MG63 (cell line): ENCODE measurements around the gene OR51D1. TPM values are rescaled to one million over a fixed set of nuclear protein-coding genes. Genes with fewer than 3 reads are reported as not detected.

Experiments used
- DNase-seq: peaks from one replicate; pipeline ENCODE4 v3.0.0-alpha.2; 2020
- H3K27me3 ChIP-seq: fragments of 250-450 bp; sonication (Bioruptor Pico); 2 replicates; pipeline ENCODE4 v1.5.1; 2020; ENCODE audit warnings: mild to moderate bottlenecking, moderate library complexity
- H3K36me3 ChIP-seq: fragments of 250-450 bp; sonication (Bioruptor Pico); 2 replicates; pipeline ENCODE4 v1.5.1; 2020; ENCODE audit warnings: mild to moderate bottlenecking, moderate library complexity
- H3K4me3 ChIP-seq: fragments of 250-450 bp; sonication (Bioruptor Pico); 2 replicates; pipeline ENCODE4 v1.5.1; 2020; ENCODE audit warnings: mild to moderate bottlenecking, moderate library complexity
- H3K9me3 ChIP-seq: fragments of 250-450 bp; sonication (Bioruptor Pico); 2 replicates; pipeline ENCODE4 v1.5.1; 2020; ENCODE audit warnings: mild to moderate bottlenecking, moderate library complexity
- total RNA-seq: library from RNA; depleted of rRNA; stranded (reverse); fragments of >200 nt; shearing (Covaris generic); gene quantifications from 2 replicates; pipeline ENCODE4 v1.2.3, GENCODE V29; 2014; ENCODE audit warnings: low replicate concordance

Gene OR51D1
- total RNA-seq, 1 experiment from 2014 or later = not detected

DNA sequence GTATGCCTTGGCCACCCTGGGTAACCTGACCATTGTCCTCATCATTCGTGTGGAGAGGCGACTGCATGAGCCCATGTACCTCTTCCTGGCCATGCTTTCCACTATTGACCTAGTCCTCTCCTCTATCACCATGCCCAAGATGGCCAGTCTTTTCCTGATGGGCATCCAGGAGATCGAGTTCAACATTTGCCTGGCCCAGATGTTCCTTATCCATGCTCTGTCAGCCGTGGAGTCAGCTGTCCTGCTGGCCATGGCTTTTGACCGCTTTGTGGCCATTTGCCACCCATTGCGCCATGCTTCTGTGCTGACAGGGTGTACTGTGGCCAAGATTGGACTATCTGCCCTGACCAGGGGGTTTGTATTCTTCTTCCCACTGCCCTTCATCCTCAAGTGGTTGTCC, 2.7 kb downstream of the OR51D1 start:
- Histone ChIP-seq H3K36me3 (no peaks in the 10 kb centered on the region), H3K4me3 (no peak overlapping the region), H3K27me3 (no peaks in the 10 kb centered on the region), H3K9me3 (no peaks in the 10 kb centered on the region)
- DNase-seq = no peak

GRCh38 chr11:4641501-4641900, 4.2 kb downstream of the OR51D1 start:
- no peak for DNase-seq
- no peak overlapping the region for H3K4me3 ChIP-seq
- no peaks in the 10 kb centered on the region for H3K9me3 ChIP-seq
- H3K36me3 ChIP-seq = no peaks in the 10 kb centered on the region
- no peaks in the 10 kb centered on the region for H3K27me3 ChIP-seq

DNA sequence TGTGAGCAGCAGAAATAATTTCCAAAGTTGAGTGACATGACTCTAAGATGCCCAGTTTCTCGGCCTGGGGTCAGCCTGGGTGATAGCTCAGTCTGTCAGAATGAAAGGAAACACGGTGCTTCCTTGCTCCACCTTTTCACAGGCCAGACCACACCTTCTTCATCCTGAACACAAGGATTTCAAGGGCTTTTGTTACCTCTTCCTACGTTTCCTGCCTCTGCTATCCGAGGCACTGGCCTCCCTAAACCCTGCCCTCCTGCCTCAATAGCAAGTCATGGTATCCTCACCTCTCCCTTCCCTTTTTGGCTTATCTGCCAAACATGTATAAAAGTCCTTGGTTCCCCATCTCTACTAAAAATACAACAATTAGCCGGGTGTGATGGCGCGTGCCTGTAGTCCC, 4.8 kb downstream of the OR51D1 start:
- Histone ChIP-seq H3K36me3 (no peaks in the 10 kb centered on the region), H3K4me3 (no peak overlapping the region), H3K27me3 (no peaks in the 10 kb centered on the region), H3K9me3 (no peaks in the 10 kb centered on the region)
- no peak for DNase-seq

- H3K9me3 ChIP-seq = no peaks in the 10 kb centered on the region
- DNase-seq = no peak
- no peak overlapping the region for H3K4me3 ChIP-seq
- no peaks in the 10 kb centered on the region for H3K27me3 ChIP-seq
- H3K36me3 ChIP-seq = no peaks in the 10 kb centered on the region
Observed at GRCh38 chr11:4643076-4643475, 5.8 kb downstream of the OR51D1 start.

GRCh38 chr11:4643682-4644081, 6.4 kb downstream of the OR51D1 start, which contains the start of gene OR51E1:
OR51E1 (plus strand) TSS chr11:4643982; CDS start chr11:4652527, 8,545 bp downstream.
- no peak for DNase-seq
- Histone ChIP-seq H3K4me3 (no peak within 1 kb of the TSS), H3K27me3 (no peaks in the 10 kb centered on the region), H3K36me3 (no peaks in the 10 kb centered on the region), H3K9me3 (no peaks in the 10 kb centered on the region)

DNA sequence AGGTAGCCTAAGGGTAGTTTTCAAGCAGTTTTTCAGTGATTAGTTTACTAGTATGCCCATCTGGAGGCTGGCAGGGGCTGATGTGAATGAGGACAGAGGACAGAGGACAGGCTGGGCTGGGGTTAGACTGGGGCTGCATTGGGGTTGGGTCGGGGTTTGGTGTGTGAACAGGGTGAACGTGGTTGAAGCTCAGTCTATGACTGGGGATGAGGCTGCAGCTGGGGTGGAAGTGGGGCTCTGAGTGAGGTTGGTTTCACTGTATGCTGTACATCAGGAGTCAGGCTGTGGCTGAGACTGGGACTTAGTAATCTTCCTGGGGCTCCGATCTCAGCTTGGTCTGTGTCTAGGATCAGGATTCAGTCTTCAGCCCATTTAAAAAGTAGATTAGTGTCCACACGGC, 7.0 kb downstream of the OR51D1 start:
- Histone ChIP-seq H3K36me3 (no peaks in the 10 kb centered on the region), H3K9me3 (no peaks in the 10 kb centered on the region), H3K4me3 (no peak overlapping the region), H3K27me3 (no peaks in the 10 kb centered on the region)
- DNase-seq = no peak

DNA sequence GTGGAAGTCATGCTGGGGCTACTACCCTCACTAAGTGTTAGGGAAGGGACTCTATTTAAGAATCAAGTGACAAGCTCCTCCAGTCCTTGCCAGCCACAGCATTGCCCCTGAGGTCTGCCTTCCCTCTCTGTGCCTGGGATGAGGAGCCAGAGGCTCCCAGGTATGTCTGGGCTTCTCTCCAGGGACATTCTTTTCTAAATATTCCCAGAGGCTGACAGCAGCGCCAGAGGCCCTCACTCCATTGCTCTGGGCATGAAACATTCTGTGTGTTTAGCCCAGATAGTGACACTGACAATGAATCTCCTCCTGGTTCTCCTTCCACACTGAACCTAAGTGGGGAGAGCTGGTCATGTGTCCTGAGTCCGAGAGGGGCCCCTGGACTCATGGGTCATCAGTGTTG, 8.7 kb downstream of the OR51D1 start:
- Histone ChIP-seq H3K9me3 (no peaks in the 10 kb centered on the region), H3K36me3 (no peaks in the 10 kb centered on the region), H3K27me3 (no peaks in the 10 kb centered on the region), H3K4me3 (no peak overlapping the region)
- no peak for DNase-seq

- Histone ChIP-seq H3K4me3 (no peak overlapping the region), H3K36me3 (no peaks in the 10 kb centered on the region), H3K9me3 (no peaks in the 10 kb centered on the region), H3K27me3 (no peaks in the 10 kb centered on the region)
- no peak for DNase-seq
Observed at GRCh38 chr11:4647766-4648165, 10.5 kb downstream of the OR51D1 start.

GRCh38 chr11:4654635-4655369, 17.5 kb downstream of the OR51D1 start:
- H3K27me3 ChIP-seq = no peaks in the 10 kb centered on the region
- no peak overlapping the region for H3K4me3 ChIP-seq
- no peak for DNase-seq
- H3K9me3 ChIP-seq = no peaks in the 10 kb centered on the region
- no peaks in the 10 kb centered on the region for H3K36me3 ChIP-seq

GRCh38 chr11:4658629-4659445, 21.6 kb downstream of the OR51D1 start:
- Histone ChIP-seq H3K4me3 (no peak overlapping the region), H3K27me3 (no peaks in the 10 kb centered on the region), H3K9me3 (no peaks in the 10 kb centered on the region), H3K36me3 (no peaks in the 10 kb centered on the region)
- no peak for DNase-seq

DNA sequence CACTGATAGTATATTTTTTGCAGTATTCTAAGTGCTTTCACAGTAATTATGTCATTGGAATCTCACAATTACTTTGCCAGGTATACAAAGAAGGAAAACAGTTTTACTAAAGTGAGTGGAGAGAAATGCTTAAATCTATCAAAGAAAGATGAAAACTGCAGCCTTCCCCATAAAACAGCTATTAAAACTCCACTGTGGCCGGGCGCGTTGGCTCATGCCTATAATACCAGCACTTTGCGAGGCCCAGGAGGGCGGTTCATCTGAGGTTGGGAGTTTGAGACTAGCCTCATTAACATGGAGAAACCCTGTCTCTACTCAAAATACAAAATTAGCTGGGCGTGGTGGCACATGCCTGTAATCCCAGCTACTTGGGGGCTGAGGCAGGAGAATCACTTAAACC, 25.6 kb downstream of the OR51D1 start:
- no peaks in the 10 kb centered on the region for H3K36me3 ChIP-seq
- DNase-seq = no peak
- no peak overlapping the region for H3K4me3 ChIP-seq
- H3K9me3 ChIP-seq = no peaks in the 10 kb centered on the region
- H3K27me3 ChIP-seq = no peaks in the 10 kb centered on the region

DNA sequence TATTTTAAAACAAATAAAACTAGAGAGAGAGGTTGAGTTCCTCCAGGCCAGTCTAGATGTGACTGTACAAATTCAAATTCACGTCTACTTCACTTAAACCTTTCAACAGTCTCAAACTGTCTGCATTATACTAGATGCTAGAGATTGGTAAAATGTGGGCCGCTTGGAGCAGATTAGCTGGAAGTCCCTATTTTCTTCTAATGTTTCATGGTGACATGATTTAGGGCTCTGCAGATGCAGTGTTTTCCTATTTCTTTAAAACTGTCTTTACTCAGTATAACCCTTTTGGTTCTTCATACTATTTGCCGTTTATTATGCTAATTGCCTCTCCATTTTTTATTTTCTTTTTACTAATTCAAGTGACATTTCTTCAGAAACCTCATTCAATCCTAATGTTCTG, 26.9 kb downstream of the OR51D1 start:
- Histone ChIP-seq H3K27me3 (no peaks in the 10 kb centered on the region), H3K9me3 (no peaks in the 10 kb centered on the region), H3K4me3 (no peak overlapping the region), H3K36me3 (no peaks in the 10 kb centered on the region)
- no peak for DNase-seq

DNA sequence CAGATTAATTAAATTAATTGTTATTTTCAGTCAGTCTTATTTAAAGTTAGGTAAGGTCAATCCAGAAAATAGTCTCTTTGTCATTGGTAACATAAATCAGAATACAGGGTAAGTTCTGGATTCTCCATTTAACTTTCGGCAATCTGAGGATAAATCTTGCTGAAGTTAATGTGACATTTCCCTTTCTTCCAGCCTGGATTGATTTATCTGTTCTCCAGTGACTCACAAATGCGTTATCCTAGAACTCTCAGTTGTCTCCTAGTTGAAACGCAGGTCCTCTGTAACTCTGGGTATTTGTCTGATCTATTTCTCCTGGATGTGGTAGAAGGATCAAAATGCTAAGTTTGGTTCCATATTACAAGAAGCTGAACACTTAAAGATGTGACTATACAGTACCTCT, 27.5 kb downstream of the OR51D1 start:
- Histone ChIP-seq H3K4me3 (no peak overlapping the region), H3K36me3 (no peaks in the 10 kb centered on the region), H3K27me3 (no peaks in the 10 kb centered on the region), H3K9me3 (no peaks in the 10 kb centered on the region)
- no peak for DNase-seq

DNA sequence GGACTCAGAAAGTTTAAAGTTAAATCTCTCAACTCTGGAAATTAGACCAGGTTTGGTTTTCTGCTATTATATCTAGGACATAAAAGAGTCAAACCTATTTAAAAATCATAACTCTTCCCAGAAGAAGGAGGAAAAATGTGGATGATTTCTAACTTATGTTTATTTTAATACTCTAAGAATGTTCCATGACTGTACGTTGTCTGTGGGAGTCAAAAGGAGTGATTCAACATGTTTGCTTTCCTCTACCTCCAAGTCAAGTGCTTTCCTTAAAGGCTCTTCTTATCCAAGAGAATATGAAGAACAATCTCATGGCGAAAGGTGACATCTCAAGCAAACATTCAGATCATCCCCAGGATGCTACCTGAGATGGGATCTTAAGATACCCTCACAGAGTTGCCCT, 28.1 kb downstream of the OR51D1 start:
- Histone ChIP-seq H3K36me3 (no peaks in the 10 kb centered on the region), H3K4me3 (no peak overlapping the region), H3K27me3 (no peaks in the 10 kb centered on the region), H3K9me3 (no peaks in the 10 kb centered on the region)
- DNase-seq = no peak

DNA sequence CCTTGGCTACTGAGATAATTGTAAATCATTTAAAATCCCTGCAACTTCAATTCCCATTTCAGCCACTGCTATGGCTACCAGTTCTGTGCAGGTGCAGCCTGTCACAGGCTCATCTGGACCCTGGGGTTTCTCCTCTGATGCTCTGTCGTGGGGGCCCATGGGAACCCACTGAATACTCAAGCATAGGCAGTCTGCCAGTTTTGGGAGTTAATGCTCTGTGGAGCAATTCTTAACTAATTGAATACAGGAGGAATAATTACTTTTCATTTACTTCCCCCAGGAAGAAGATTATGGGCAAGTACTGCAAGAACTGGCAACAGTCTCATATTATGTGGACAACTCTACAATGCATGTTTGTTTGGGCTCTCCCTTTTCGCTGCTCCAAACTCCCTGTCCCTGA, 34.5 kb downstream of the OR51D1 start:
- Histone ChIP-seq H3K9me3 (no peaks in the 10 kb centered on the region), H3K4me3 (no peak overlapping the region), H3K27me3 (no peaks in the 10 kb centered on the region), H3K36me3 (no peaks in the 10 kb centered on the region)
- DNase-seq = no peak

- no peaks in the 10 kb centered on the region for H3K9me3 ChIP-seq
- no peaks in the 10 kb centered on the region for H3K27me3 ChIP-seq
- no peaks in the 10 kb centered on the region for H3K36me3 ChIP-seq
- no peak for DNase-seq
- no peak overlapping the region for H3K4me3 ChIP-seq
Observed at GRCh38 chr11:4672470-4672869, 35.2 kb downstream of the OR51D1 start.

- Histone ChIP-seq H3K27me3 (no peaks in the 10 kb centered on the region), H3K36me3 (no peaks in the 10 kb centered on the region), H3K4me3 (no peak overlapping the region), H3K9me3 (no peaks in the 10 kb centered on the region)
- DNase-seq = no peak
Observed at GRCh38 chr11:4673781-4674180, 36.5 kb downstream of the OR51D1 start.

DNA sequence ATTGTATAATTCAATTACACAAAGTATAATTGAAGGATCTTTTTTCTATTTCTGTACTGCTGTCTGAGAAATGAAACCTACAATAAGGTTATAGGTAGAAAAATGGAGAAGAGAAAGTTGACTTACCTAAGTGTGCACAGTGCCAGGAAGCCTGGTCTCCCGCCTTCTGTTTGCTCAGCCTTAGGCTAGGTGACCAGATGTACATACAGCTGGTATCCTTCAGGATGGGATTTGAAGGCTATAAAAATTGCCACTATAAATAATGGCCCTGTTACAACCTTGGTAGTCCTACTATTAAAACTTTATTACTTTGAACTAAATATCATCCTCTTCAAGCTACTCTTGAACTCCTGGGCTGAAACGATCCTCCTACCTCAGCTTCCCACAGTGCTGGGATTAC, 40.7 kb downstream of the OR51D1 start:
- H3K4me3 ChIP-seq = no peak overlapping the region
- no peaks in the 10 kb centered on the region for H3K9me3 ChIP-seq
- H3K27me3 ChIP-seq = no peaks in the 10 kb centered on the region
- DNase-seq = no peak
- no peaks in the 10 kb centered on the region for H3K36me3 ChIP-seq
